IPS-11a (cell line): ENCODE results near the gene GUCY2C.
"Not testable (repeated sequence)": the region's sequence is repeated elsewhere in the genome, so short reads cannot be mapped to it uniquely, and the experiment has no call there.

Experiments
- H3K4me3 ChIP-seq: one replicate; pipeline ENCODE4 v1.5.1; 2013; ENCODE audit warnings: low read depth, low read length, control low read depth

The GUCY2C gene

DNA sequence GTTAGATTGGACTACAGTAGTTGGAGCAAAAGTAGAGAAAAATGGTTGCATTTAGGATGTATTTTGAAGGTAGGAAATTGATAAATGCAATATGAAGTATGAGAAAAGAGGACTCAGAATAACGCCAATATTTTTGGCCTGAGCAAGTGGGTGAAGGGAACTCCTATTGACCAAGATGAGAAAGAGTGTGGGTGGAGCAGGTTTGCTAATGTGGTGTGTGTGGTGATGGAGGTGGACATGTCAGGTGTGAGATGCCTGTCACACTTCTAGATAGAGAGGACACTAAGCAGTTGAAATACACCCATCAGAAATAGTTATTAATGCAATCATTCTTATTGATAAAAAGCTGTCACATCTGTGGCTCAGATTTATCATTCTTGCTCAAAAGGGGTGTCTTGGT lies 7.3 kb downstream of the GUCY2C start:
- no peak overlapping the region for H3K4me3 ChIP-seq

GRCh38 chr12:14682231-14682630 lies 14.2 kb downstream of the GUCY2C start:
- not testable (repeated sequence) for H3K4me3 ChIP-seq

GRCh38 chr12:14681625-14682024 lies 14.8 kb downstream of the GUCY2C start:
- H3K4me3 ChIP-seq = no peak overlapping the region

- no peak overlapping the region for H3K4me3 ChIP-seq
Observed at GRCh38 chr12:14681190-14681589, 15.2 kb downstream of the GUCY2C start.

- H3K4me3 ChIP-seq = no peak overlapping the region
Observed at GRCh38 chr12:14678547-14679150, 17.8 kb downstream of the GUCY2C start.

DNA sequence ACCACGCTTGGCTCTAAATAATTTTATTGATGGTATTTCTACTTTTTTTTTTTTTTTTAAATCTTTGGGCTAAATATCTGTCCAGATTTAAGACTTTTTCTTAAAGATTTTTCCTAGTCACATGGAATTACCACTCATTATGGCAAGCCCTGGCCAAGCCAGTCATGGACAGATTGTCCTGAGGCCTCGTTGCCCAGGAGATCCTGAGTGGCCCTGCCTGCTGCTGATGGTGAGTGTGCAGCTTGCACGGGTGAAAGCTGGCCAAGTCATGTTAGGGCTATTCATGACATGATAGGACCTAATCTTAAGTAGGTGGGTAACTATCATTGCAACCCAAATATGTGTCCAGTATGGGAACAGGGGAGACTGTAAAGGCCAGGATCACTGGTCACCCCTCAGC lies 27.8 kb downstream of the GUCY2C start:
- H3K4me3 ChIP-seq = no peak overlapping the region

DNA sequence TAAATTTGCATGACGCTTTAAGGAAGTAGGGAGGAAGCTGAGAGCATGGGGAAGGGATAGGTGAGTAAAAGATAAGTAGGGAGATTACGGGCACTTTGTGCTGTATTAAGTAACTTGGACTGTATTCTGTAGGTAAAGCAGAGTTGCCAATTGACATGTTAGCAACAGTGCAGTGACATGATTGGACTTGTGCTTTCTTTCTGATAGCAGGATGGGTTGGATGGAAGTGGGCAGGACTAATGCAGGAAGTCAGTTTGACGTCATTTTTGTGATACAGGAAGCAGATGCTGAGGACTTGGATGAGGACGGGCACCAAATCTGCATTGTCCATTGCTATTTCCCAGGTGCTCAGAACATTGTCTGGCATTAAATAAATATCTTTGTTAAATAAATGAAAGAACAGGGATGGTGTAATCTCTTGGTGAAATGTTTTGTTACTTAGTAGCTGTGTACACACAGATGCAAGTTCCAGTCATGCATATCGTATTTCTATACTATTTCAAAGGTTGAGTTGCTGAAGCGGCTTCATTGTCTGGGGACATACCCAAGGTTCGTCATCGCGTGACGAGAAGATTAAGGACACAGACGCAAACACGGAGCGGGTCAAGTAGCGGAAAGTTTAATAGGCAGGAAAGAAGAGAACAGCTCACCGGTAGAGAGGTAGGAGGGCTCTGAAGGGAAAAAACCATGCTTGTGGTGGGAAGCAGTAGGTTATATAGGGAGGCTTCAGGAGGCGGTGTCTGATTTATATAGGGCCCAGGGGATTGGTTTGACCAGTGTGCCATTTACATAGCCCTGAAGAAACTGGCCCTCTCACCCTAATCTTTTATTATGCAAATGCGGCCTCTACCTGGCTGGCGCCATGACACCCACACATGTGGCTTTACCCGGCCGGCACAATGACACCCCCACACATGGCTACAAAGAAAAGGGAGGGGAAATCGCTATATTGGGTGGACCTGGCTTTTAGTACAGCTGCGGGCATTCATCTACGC lies 30.7 kb downstream of the GUCY2C start:
- H3K4me3 ChIP-seq = no peak overlapping the region

DNA sequence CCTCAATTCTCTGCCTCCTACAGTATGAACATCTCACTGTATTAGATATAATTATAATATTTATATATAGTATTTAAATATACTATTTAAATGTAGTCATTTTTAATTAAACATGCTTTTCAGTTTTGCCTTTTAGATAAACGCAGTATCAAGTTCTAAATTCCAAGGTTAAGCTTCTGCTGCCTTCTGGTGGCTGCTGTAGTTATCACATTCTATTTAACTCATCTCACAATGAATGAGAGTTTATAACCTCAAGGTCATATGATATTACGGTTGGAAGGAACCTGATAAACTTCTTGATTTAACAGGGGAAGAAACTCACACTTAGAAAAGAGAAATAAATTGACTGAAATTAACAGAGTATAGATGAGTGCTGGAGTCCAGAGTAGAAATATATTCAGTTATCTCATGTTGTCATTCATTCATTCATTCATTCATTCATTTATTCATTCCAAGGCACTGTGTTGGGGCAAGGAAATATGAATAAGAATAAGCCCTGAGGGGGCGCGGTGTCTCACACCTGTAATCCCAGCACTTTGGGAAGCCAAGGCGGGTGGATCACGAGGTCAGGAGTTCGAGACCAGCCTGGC lies 31.9 kb downstream of the GUCY2C start:
- H3K4me3 ChIP-seq = no peak overlapping the region

DNA sequence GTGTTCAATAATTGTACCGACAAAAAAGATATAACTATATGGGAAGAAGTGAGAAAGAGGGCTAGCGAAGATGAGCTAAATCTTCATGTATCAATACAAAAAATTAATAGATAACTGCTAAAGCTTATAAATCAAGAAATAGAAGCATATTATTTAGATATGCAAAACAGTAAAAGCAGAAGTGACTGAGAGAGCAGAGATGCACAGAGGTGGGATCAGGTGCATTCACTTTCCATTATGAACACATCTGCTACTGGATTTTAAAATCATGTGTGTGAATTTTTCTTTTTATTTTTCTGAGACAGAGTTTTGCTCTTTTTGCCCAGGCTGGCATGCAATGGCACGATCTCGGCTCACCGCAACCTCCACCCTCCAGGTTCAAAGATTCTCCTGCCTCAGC lies 33.4 kb downstream of the GUCY2C start:
- H3K4me3 ChIP-seq = no peak overlapping the region

GRCh38 chr12:14656846-14657245 lies 39.6 kb downstream of the GUCY2C start:
- no peak overlapping the region for H3K4me3 ChIP-seq

- H3K4me3 ChIP-seq = no peak overlapping the region
Observed at GRCh38 chr12:14655284-14655683, 41.1 kb downstream of the GUCY2C start.

DNA sequence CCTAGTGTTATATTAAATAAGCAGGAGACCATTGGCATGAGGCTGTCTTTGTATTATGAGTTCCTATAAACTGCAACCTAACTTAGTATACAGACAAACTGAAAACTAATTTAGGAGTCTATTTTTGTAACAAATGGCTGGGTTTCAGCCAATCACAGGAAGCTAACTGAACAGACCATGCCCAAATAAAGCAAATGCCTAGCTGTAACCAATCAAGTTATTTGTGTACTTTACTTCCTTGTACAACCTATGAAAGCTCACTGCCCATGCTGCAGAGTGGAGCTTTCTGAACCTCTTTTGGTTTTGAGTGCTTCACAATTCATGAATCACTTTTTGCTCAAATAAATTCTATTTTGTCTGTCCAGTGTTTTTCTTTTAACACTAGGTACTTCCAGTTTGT lies 41.6 kb downstream of the GUCY2C start:
- no peak overlapping the region for H3K4me3 ChIP-seq

- no peak overlapping the region for H3K4me3 ChIP-seq
Observed at GRCh38 chr12:14654416-14654815, 42.0 kb downstream of the GUCY2C start.

- no peak overlapping the region for H3K4me3 ChIP-seq
Observed at GRCh38 chr12:14652483-14652882, 43.9 kb downstream of the GUCY2C start.

DNA sequence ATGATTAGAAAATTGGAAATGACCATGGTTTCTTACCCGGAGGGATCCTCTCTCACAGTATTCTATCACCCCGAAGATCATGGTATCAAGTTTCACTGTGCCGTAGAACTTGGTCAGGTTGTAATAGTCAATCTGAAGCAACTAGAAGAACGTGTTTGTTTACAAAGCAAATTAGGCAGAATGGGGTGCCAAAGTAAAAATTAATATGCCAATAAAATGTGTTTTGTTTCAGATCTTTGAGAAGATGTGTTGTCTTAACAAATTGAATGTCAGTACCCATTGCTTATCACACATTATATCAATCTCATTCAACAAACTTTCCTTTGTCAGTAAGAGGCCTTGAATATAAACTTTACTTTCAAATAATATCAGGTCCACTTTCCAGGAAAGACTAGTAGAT lies 45.0 kb downstream of the GUCY2C start:
- H3K4me3 ChIP-seq = no peak overlapping the region

DNA sequence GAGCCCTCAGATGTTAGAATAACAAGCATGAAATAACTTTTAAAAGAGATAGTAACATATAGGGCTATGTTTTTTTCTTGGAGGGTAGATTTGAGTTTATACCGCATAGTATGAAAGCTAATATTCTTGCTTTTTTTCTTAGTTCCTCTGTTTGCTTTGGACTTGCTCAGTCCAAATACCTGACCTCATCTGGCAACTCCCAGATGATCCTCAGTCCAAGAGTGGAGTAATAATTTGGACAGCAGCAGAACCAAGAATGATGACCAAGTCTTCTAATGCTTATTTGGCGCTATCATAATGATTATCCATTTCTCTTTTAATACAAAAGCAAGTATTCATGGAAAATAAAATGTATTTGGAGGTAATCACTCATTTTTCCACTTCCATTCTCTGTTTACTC lies 45.6 kb downstream of the GUCY2C start:
- H3K4me3 ChIP-seq = no peak overlapping the region

- no peak overlapping the region for H3K4me3 ChIP-seq
Observed at GRCh38 chr12:14647028-14647750, 49.2 kb downstream of the GUCY2C start.

DNA sequence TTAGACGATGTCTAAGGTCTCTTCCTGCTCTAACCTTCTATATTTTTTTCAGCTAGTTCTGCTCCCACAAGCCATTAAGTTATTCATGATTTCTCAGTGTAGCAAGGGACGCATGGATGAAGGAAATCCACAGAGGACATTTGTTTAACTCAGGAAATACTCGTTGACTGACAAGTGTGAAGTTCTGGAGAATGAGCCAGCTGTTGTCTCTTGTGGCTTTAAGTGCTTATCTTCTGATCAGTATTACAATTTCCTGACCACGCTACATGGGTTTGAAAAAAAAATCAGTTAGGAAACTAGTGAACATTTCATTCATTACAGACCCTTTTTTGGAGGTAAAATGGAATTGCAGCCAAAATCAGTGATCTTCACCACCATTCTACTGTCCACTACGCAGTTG lies 53.1 kb downstream of the GUCY2C start:
- H3K4me3 ChIP-seq = no peak overlapping the region

DNA sequence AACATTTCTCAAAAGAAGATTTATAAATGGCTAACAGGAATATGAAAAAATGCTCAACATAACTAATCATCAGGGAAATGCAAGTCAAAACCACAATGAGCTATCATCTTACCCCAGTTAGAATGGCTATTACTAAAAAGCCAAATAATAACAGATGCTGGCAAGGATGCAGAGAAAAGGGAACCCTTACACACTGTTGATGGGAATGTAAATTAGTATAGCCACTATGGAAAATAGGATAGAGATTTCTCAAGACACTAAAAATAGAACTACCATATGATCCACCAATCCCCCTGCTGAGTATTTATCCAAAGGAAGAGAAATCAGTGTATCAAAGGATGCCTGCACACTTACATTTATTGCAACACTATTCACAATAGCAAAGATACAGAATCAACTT lies 58.3 kb downstream of the GUCY2C start:
- H3K4me3 ChIP-seq = no peak overlapping the region

DNA sequence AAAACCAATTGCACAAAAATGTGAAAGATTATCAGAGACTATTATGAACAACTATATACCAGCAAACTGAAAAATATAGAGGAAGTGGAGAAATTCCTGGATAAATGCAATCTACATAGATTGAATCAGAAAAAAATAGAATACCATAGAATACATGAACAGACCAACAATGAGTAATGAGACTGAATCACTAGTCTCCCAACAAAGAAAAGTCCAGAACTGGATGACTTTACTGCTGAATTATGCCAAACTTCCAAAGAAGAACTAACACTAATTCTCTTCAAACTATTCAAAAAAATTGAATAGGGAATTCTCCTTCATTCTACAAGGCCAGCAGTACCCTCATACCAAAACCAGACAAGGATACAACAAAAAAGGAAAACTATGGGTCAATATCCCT lies 60.6 kb downstream of the GUCY2C start:
- no peak overlapping the region for H3K4me3 ChIP-seq

DNA sequence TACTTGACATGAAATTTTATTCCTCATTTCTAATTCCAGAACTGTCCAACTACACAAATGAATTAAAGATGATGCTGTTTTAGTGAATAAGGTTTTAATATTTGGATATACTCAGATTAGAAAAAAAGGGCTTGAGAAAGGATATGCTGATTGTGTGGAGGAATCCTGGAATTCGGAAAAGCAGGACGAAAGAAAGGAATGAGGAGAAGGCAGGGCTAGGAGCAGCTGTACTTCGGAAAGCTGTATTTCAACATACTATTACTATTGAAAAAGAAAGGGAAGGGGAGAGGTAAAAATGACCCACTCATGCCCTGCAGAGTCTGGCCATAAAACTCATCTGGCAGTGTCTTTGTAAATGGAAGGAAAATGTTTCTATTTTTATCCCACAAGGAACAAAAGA lies 65.6 kb downstream of the GUCY2C start:
- H3K4me3 ChIP-seq = no peak overlapping the region
